H9 (cell line): ENCODE measurements around the gene IL17F. TPM values are rescaled to one million over a fixed set of nuclear protein-coding genes. Genes with fewer than 3 reads are reported as not detected.

ENCODE experiments used
- DNase-seq: peaks from one replicate; pipeline ENCODE4 v3.0.0-alpha.2; 2017
- H2AFZ ChIP-seq: one replicate; pipeline ENCODE4 v1.6.1; 2013; ENCODE audit warnings: mild to moderate bottlenecking, low read length, control low read depth, moderate library complexity
- H2AK5ac ChIP-seq: 2 replicates; pipeline ENCODE4 v1.6.1; 2013; ENCODE audit warnings: low read length, control low read depth, mixed read lengths; ENCODE audit not compliant: insufficient read length
- H2BK120ac ChIP-seq: one replicate; pipeline ENCODE4 v1.6.1; 2013; ENCODE audit warnings: low read depth, mild to moderate bottlenecking, low read length, control low read depth, inconsistent platforms; ENCODE audit not compliant: poor library complexity, severe bottlenecking
- H2BK12ac ChIP-seq: 2 replicates; pipeline ENCODE4 v1.6.1; 2013; ENCODE audit warnings: low read length, control low read depth, mixed read lengths, low read depth; ENCODE audit not compliant: insufficient read length
- H2BK15ac ChIP-seq: 2 replicates; pipeline ENCODE4 v1.6.1; 2013; ENCODE audit warnings: low read depth, low read length, control low read depth
- H2BK20ac ChIP-seq: one replicate; pipeline ENCODE4 v1.6.1; 2013; ENCODE audit warnings: low read depth, mild to moderate bottlenecking, low read length, control low read depth, inconsistent platforms; ENCODE audit not compliant: poor library complexity, severe bottlenecking
- H2BK5ac ChIP-seq: 2 replicates; pipeline ENCODE4 v1.6.1; 2013; ENCODE audit warnings: low read length, control low read depth, mixed read lengths; ENCODE audit not compliant: insufficient read length
- H3K14ac ChIP-seq: 2 replicates; pipeline ENCODE4 v1.6.1; 2013; ENCODE audit warnings: low read length, control low read depth; ENCODE audit not compliant: insufficient read depth
- H3K18ac ChIP-seq: 2 replicates; pipeline ENCODE4 v1.6.1; 2013; ENCODE audit warnings: low read depth, mild to moderate bottlenecking, mixed read lengths, low read length, control low read depth; ENCODE audit not compliant: insufficient read length
- H3K23ac ChIP-seq: 2 replicates; pipeline ENCODE4 v1.6.1; 2013; ENCODE audit warnings: low read length, control low read depth, mixed read lengths, low read depth; ENCODE audit not compliant: insufficient read length
- H3K23me2 ChIP-seq: 2 replicates; pipeline ENCODE4 v1.6.1; 2013; ENCODE audit warnings: low read depth, mild to moderate bottlenecking, mixed read lengths, low read length, control low read depth; ENCODE audit not compliant: insufficient read length, poor library complexity, severe bottlenecking
- H3K27ac ChIP-seq: 2 replicates; pipeline ENCODE4 v1.5.1; 2013; ENCODE audit warnings: low read length, control low read depth, mixed read lengths, low read depth; ENCODE audit not compliant: insufficient read length
- H3K27me3 ChIP-seq: 2 replicates; pipeline ENCODE4 v1.6.1; 2013; ENCODE audit warnings: low read length, control low read depth, inconsistent platforms; ENCODE audit not compliant: insufficient read depth
- H3K4ac ChIP-seq: 2 replicates; pipeline ENCODE4 v1.6.1; 2013; ENCODE audit warnings: low read depth, mild to moderate bottlenecking, control low read depth, inconsistent platforms, low read length, moderate library complexity
- H3K4me1 ChIP-seq: 2 replicates; pipeline ENCODE4 v1.6.1; 2013; ENCODE audit warnings: low read length, control low read depth, inconsistent platforms; ENCODE audit not compliant: insufficient read depth
- H3K4me2 ChIP-seq: 2 replicates; pipeline ENCODE4 v1.6.1; 2013; ENCODE audit warnings: low read length, control low read depth, mixed read lengths; ENCODE audit not compliant: insufficient read length, insufficient read depth
- H3K56ac ChIP-seq: 2 replicates; pipeline ENCODE4 v1.6.1; 2013; ENCODE audit warnings: low read depth, mild to moderate bottlenecking, mixed read lengths, low read length, control low read depth; ENCODE audit not compliant: insufficient read length
- H3K79me1 ChIP-seq: 2 replicates; pipeline ENCODE4 v1.6.1; 2013; ENCODE audit warnings: low read depth, mild to moderate bottlenecking, moderate library complexity, low read length, control low read depth, inconsistent platforms; ENCODE audit not compliant: insufficient read depth, poor library complexity, severe bottlenecking
- H3K79me2 ChIP-seq: 2 replicates; pipeline ENCODE4 v1.6.1; 2013; ENCODE audit warnings: low read length, control low read depth, inconsistent platforms; ENCODE audit not compliant: insufficient read depth
- H3K9ac ChIP-seq: 2 replicates; pipeline ENCODE4 v1.6.1; 2013; ENCODE audit warnings: low read length, control low read depth, mixed read lengths; ENCODE audit not compliant: insufficient read length; ENCODE audit errors: extremely low read depth
- H3K9me3 ChIP-seq: one replicate; pipeline ENCODE4 v1.6.1; 2013; ENCODE audit warnings: low read depth, low read length, inconsistent platforms; ENCODE audit not compliant: control insufficient read depth
- H3T11ph ChIP-seq: one replicate; pipeline ENCODE4 v1.6.1; 2013; ENCODE audit warnings: mild to moderate bottlenecking, low read length, control low read depth, inconsistent platforms
- H4K20me1 ChIP-seq: one replicate; pipeline ENCODE4 v1.6.1; 2013; ENCODE audit not compliant: control insufficient read depth, insufficient read length, insufficient read depth
- H4K5ac ChIP-seq: 2 replicates; pipeline ENCODE4 v1.6.1; 2013; ENCODE audit warnings: low read depth, mild to moderate bottlenecking, mixed read lengths, low read length, control low read depth; ENCODE audit not compliant: insufficient read length
- H4K8ac ChIP-seq: replicated peaks from 2 replicates; pipeline ENCODE4 v1.6.1; 2013; ENCODE audit warnings: low read length, control low read depth, mixed read lengths, low read depth; ENCODE audit not compliant: insufficient read length
- H4K91ac ChIP-seq: 2 replicates; pipeline ENCODE4 v1.6.1; 2013; ENCODE audit warnings: low read depth, mild to moderate bottlenecking, moderate library complexity, mixed read lengths, low read length, control low read depth; ENCODE audit not compliant: insufficient read length
- H3K27ac Mint-ChIP-seq, 3 experiments: 2 replicates in 2 of 3; 3 replicates in 1 of 3; pipeline ENCODE4 v1.8.0; 2020 to 2021; ENCODE audit warnings: mixed read lengths in 3 of 3, mild to moderate bottlenecking in 1 of 3, moderate library complexity in 1 of 3
- H3K27me3 Mint-ChIP-seq: 2 replicates; pipeline ENCODE4 v1.8.0; 2021; ENCODE audit warnings: low read depth, mild to moderate bottlenecking, moderate library complexity, mixed read lengths
- H3K36me3 Mint-ChIP-seq, 3 experiments: 2 replicates in 2 of 3; 3 replicates in 1 of 3; pipeline ENCODE4 v1.8.0; 2020 to 2021; ENCODE audit warnings: low read depth in 3 of 3, mixed read lengths in 3 of 3; ENCODE audit not compliant: insufficient read depth in 1 of 3
- H3K4me1 Mint-ChIP-seq, 2 experiments: 2 replicates each; pipeline ENCODE4 v1.8.0; 2020; ENCODE audit warnings: mixed read lengths in 2 of 2
- H3K4me3 Mint-ChIP-seq, 2 experiments: 2 replicates in 1 of 2; 3 replicates in 1 of 2; pipeline ENCODE4 v1.8.0; 2020 to 2021; ENCODE audit warnings: mild to moderate bottlenecking in 2 of 2, mixed read lengths in 2 of 2, moderate library complexity in 1 of 2
- H3K9me3 Mint-ChIP-seq, 2 experiments: 2 replicates in 1 of 2; 3 replicates in 1 of 2; pipeline ENCODE4 v1.8.0; 2020; ENCODE audit warnings: mild to moderate bottlenecking in 2 of 2, mixed read lengths in 2 of 2, moderate library complexity in 1 of 2
- WGBS: extraction: QIAGEN DNeasy Blood & Tissue Kit; methylation state at CpG from one replicate; pipeline ENCODE4 v1.1.7; 2013; ENCODE audit warnings: missing lambda C conversion rate, low lambda C conversion rate, mixed read lengths; ENCODE audit not compliant: insufficient read length; ENCODE audit errors: extremely low coverage; 5-methylcytosine and 5-hydroxymethylcytosine counted together
- total RNA-seq: library from RNA; stranded (reverse); gene quantifications from 2 replicates; pipeline ENCODE4 v1.2.1, GENCODE V29; 2021
- TF ChIP-seq, protein P1 (sequence below): fragments of 200-600 bp; sonication (generic); conservative IDR thresholded peaks from 3 replicates; pipeline ENCODE4 v1.8.0; 2021; ENCODE audit warnings: antibody characterized with exemption, mild to moderate bottlenecking

IL17F gene
- total RNA-seq, 1 experiment from 2014 or later: not detected

DNA sequence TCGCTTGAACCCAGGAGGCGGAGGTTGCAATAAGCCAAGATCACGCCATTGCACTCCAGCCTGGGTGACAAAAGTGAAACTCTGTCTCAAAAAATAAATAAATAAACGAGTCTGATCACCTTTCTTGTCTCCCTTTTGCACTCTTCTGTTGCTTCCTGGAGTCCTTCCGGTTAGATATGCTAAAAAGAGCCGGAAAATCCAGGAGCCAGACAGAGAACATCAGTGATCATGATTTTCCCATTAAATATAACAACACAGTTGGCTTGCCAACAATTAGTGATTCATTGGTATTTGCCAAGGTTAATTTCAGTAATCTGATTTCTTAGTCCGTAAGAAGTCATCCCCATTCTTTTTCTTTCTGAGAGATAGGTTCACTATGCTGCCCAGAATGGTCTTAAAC, 43.9 kb upstream of the IL17F start:
- WGBS: no CpG with 5 or more reads among the region's 7 CpGs

More for the DNA sequence above, 43.9 kb upstream of the IL17F start:
- Mint-ChIP-seq H3K36me3 (peaks cover 4 to 5% (median 4%) of the 10 kb centered on the region in 3 experiments; a peak in 6 of 7 replicates), H3K27ac (no peak overlapping the region), H3K27me3 (peaks cover 2% of the 10 kb centered on the region; the same call in 1 of the 2 replicates), H3K4me1 (peaks cover 8 to 12% of the 10 kb centered on the region in 2 experiments), H3K9me3 (no peaks in the 10 kb centered on the region), H3K4me3 (no peak overlapping the region)
- peaks cover 7% of the 10 kb centered on the region; the same call in 1 of the 2 replicates for H3K79me2 ChIP-seq
- no peak overlapping the region for H2AFZ ChIP-seq
- no peak overlapping the region for H2AK5ac ChIP-seq
- H3K23me2 ChIP-seq: peaks cover 1% of the 10 kb centered on the region
- no peak overlapping the region for H2BK5ac ChIP-seq
- no peak overlapping the region for H3K9ac ChIP-seq
- H2BK15ac ChIP-seq: no peak overlapping the region
- no peak overlapping the region for H3K14ac ChIP-seq
- H3K9me3 ChIP-seq: no peaks in the 10 kb centered on the region
- H3K27me3 ChIP-seq: no peaks in the 10 kb centered on the region
- H3K18ac ChIP-seq: no peak overlapping the region
- no peak overlapping the region for H3K27ac ChIP-seq
- no peak overlapping the region for H2BK12ac ChIP-seq
- no peak overlapping the region for H4K91ac ChIP-seq
- H3K23ac ChIP-seq: no peak overlapping the region
- H2BK120ac ChIP-seq: no peak overlapping the region
- no peaks in the 10 kb centered on the region for H4K20me1 ChIP-seq
- TF ChIP-seq, protein P1, sequence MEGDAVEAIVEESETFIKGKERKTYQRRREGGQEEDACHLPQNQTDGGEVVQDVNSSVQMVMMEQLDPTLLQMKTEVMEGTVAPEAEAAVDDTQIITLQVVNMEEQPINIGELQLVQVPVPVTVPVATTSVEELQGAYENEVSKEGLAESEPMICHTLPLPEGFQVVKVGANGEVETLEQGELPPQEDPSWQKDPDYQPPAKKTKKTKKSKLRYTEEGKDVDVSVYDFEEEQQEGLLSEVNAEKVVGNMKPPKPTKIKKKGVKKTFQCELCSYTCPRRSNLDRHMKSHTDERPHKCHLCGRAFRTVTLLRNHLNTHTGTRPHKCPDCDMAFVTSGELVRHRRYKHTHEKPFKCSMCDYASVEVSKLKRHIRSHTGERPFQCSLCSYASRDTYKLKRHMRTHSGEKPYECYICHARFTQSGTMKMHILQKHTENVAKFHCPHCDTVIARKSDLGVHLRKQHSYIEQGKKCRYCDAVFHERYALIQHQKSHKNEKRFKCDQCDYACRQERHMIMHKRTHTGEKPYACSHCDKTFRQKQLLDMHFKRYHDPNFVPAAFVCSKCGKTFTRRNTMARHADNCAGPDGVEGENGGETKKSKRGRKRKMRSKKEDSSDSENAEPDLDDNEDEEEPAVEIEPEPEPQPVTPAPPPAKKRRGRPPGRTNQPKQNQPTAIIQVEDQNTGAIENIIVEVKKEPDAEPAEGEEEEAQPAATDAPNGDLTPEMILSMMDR: no peak
- H3K79me1 ChIP-seq: peaks cover under 1% of the 10 kb centered on the region
- no peak overlapping the region for H3K4me2 ChIP-seq
- H4K5ac ChIP-seq: no peak overlapping the region
- H3K4me1 ChIP-seq: peaks cover 1% of the 10 kb centered on the region; the same call in 1 of the 2 replicates
- no peak overlapping the region for H2BK20ac ChIP-seq
- DNase-seq: no peak
- no peak overlapping the region for H4K8ac ChIP-seq
- H3K56ac ChIP-seq: no peak overlapping the region
- no peak overlapping the region for H3K4ac ChIP-seq
- H3T11ph ChIP-seq: no peak overlapping the region
